ENCODE measurements around the gene PAX5.

Gene PAX5

GRCh38 chr9:36960575-36960955 is 73.5 kb downstream of the PAX5 start:
- no peak for DNase-seq (ENCODE audit: low read depth)

- DNase-seq (ENCODE audit: low read depth): no peak
Measured at GRCh38 chr9:36959681-36960574, 74.1 kb downstream of the PAX5 start.

- DNase-seq (ENCODE audit: low read depth): no peak
Measured at GRCh38 chr9:36956908-36957307, 77.2 kb downstream of the PAX5 start.

- no peak for DNase-seq (ENCODE audit: low read depth)
Measured at GRCh38 chr9:36950389-36950788, 83.7 kb downstream of the PAX5 start.

GRCh38 chr9:36949466-36949865 is 84.6 kb downstream of the PAX5 start:
- no peak for DNase-seq (ENCODE audit: low read depth)

- DNase-seq (ENCODE audit: low read depth): no peak
Measured at GRCh38 chr9:36948051-36948450, 86.0 kb downstream of the PAX5 start.

GRCh38 chr9:36946653-36947052 is 87.4 kb downstream of the PAX5 start:
- DNase-seq (ENCODE audit: low read depth): no peak

GRCh38 chr9:36945999-36946398 is 88.1 kb downstream of the PAX5 start:
- no peak for DNase-seq (ENCODE audit: low read depth)

- no peak for DNase-seq (ENCODE audit: low read depth)
Measured at GRCh38 chr9:36942891-36943290, 91.2 kb downstream of the PAX5 start.

GRCh38 chr9:36941441-36941840 is 92.6 kb downstream of the PAX5 start:
- no peak for DNase-seq (ENCODE audit: low read depth)

GRCh38 chr9:36940881-36941280 is 93.2 kb downstream of the PAX5 start:
- no peak for DNase-seq (ENCODE audit: low read depth)

GRCh38 chr9:36940500-36940853 is 93.6 kb downstream of the PAX5 start:
- no peak for DNase-seq (ENCODE audit: low read depth)

GRCh38 chr9:36939655-36940499 is 94.2 kb downstream of the PAX5 start:
- DNase-seq (ENCODE audit: low read depth): no peak

GRCh38 chr9:36939214-36939613 is 94.9 kb downstream of the PAX5 start:
- no peak for DNase-seq (ENCODE audit: low read depth)

- no peak for DNase-seq (ENCODE audit: low read depth)
Measured at GRCh38 chr9:36938617-36939016, 95.5 kb downstream of the PAX5 start.

GRCh38 chr9:36937951-36938350 is 96.1 kb downstream of the PAX5 start:
- DNase-seq (ENCODE audit: low read depth): no peak

GRCh38 chr9:36937346-36937745 is 96.7 kb downstream of the PAX5 start:
- no peak for DNase-seq (ENCODE audit: low read depth)

- no peak for DNase-seq (ENCODE audit: low read depth)
Measured at GRCh38 chr9:36936498-36936831, 97.6 kb downstream of the PAX5 start.

GRCh38 chr9:36935768-36936497 is 98.1 kb downstream of the PAX5 start:
- no peak for DNase-seq (ENCODE audit: low read depth)

GRCh38 chr9:36935332-36935731 is 98.7 kb downstream of the PAX5 start:
- DNase-seq (ENCODE audit: low read depth): no peak

GRCh38 chr9:36934478-36935065 is 99.5 kb downstream of the PAX5 start:
- DNase-seq (ENCODE audit: low read depth): no peak

- DNase-seq (ENCODE audit: low read depth): no peak
Measured at GRCh38 chr9:36933676-36934215, 100.3 kb downstream of the PAX5 start.
